ENCODE results near the gene TAS1R1.

- TF ChIP-seq CTCF (IDR thresholded peaks at IDR 0.05) (no peak), POLR2A (IDR thresholded peaks at IDR 0.05) (no peak)
These were observed 44.6 kb upstream of the TAS1R1 start for GRCh38 chr1:6510493-6510892.
